Tibial artery (tissue), 4 donors: ENCODE results near the gene ITGA5.

Experiments
- DNase-seq, 2 donors: peaks; one replicate each; pipeline ENCODE4 v3.0.0-alpha.2; 2019
- H3K27ac ChIP-seq, 2 donors: fragments of 200-600 bp; sonication (generic) in 1 of 2; 1 replicate in 1 of 2; 2 replicates in 1 of 2; pipeline ENCODE4 v1.5.1; 2018 to 2019; ENCODE audit warnings: mild to moderate bottlenecking in 1 of 2
- H3K27me3 ChIP-seq, 2 donors: fragments of 200-600 bp; sonication (generic) in 1 of 2; one replicate each; pipeline versions ENCODE4 v1.5.1 to v1.6.0; 2016 to 2019
- H3K36me3 ChIP-seq, 3 donors: fragments of 200-600 bp; sonication (generic) in 2 of 3; one replicate each; pipeline ENCODE4 v1.5.1; 2016 to 2019; ENCODE audit warnings: mild to moderate bottlenecking in 2 of 3
- H3K4me1 ChIP-seq, 4 donors: fragments of 200-600 bp; sonication (generic) in 2 of 4; 1 replicate in 3 of 4; 2 replicates in 1 of 4; pipeline ENCODE4 v1.5.1; 2016 to 2019
- H3K4me3 ChIP-seq, 2 donors: fragments of 200-600 bp; sonication (generic) in 1 of 2; 1 replicate in 1 of 2; 2 replicates in 1 of 2; pipeline ENCODE4 v1.5.1; 2018 to 2019; ENCODE audit warnings: mild to moderate bottlenecking in 2 of 2
- H3K9me3 ChIP-seq, 3 donors: fragments of 200-600 bp; sonication (generic) in 1 of 3; one replicate each; pipeline ENCODE4 v1.5.1; 2016 to 2019
- intact Hi-C: fragments of 100-400 bp; cut with DNase I; formaldehyde crosslinking; loops from one replicate; pipeline ENCODE4 v1.15.0; 2023; ENCODE audit warnings: low total_unique reads
- TF ChIP-seq, protein P1 (sequence below), 2 experiments: fragments of 200-600 bp in 1 of 2; fragments of 450-650 bp in 1 of 2; IDR thresholded peaks; one replicate each; pipeline ENCODE4 v1.5.1; 2017 to 2019; ENCODE audit warnings: antibody characterized with exemption in 2 of 2, mild to moderate bottlenecking in 1 of 2, moderate library complexity in 1 of 2

Gene ITGA5

DNA sequence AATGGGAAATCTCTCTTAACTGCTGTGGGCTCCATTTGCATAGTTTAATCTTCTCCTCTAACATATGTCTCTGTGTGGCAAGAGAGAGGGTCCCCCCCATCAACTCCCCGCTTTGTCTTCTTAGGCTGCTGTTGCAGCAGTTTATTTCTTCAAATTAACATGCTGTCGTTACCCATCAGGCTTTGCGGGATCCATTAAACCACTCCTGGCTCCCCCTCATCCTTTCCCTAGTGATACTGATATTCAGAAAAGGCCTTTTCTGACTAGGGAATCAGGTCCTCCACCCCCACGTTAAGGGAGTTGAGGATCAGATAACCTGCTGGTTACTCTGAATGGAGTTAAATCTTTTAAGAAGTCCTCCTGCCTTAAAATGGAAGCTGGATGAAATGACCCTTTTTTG, 70.0 kb downstream of the ITGA5 start:
- no peak overlapping the region for H3K27ac ChIP-seq
- TF ChIP-seq, protein P1, sequence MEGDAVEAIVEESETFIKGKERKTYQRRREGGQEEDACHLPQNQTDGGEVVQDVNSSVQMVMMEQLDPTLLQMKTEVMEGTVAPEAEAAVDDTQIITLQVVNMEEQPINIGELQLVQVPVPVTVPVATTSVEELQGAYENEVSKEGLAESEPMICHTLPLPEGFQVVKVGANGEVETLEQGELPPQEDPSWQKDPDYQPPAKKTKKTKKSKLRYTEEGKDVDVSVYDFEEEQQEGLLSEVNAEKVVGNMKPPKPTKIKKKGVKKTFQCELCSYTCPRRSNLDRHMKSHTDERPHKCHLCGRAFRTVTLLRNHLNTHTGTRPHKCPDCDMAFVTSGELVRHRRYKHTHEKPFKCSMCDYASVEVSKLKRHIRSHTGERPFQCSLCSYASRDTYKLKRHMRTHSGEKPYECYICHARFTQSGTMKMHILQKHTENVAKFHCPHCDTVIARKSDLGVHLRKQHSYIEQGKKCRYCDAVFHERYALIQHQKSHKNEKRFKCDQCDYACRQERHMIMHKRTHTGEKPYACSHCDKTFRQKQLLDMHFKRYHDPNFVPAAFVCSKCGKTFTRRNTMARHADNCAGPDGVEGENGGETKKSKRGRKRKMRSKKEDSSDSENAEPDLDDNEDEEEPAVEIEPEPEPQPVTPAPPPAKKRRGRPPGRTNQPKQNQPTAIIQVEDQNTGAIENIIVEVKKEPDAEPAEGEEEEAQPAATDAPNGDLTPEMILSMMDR (IDR thresholded peaks at IDR 0.05) = no peak
- intact Hi-C loops = loop anchor here (5.0 kb wide), 1 partner anchor 102 kb away; no protein-coding TSS in a partner anchor
- no peaks in the 10 kb centered on the region for H3K9me3 ChIP-seq
- H3K36me3 ChIP-seq = peaks cover 64 to 76% (median 72%) of the 10 kb centered on the region in 3 donors
- no peaks in the 10 kb centered on the region for H3K27me3 ChIP-seq
- H3K4me3 ChIP-seq = no peak overlapping the region
- peaks cover 0 to 22% (median 15%) of the 10 kb centered on the region in 4 donors for H3K4me1 ChIP-seq
- no peak for DNase-seq
